ENCODE measurements around the gene EYA2. TPM values are rescaled to one million over a fixed set of nuclear protein-coding genes. Genes with fewer than 3 reads are reported as not detected.
"Not testable (repeated sequence)": the region's sequence is repeated elsewhere in the genome, so short reads cannot be mapped to it uniquely, and the experiment has no call there.

EYA2 gene
- polyA plus RNA-seq, 6 donors from 2014 or later = not detected

DNA sequence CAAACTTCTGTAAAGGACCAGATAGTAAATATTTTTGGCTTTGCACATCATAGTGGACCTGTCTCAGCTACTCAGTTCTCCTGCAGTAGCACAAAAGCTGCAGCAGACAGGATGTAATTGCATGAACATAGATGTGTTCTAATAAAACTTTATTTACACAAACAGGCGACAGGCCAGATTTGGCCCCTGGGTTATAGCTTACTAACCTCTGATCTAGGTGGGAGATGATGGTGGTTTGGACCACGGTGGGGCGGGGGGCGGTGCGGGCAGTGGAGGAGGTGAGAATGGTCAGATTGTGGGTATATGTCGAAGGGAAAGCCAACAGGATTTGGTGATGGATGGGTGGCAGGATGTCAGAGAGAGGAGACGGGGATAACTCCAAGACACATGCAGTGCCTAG, 265.6 kb downstream of the EYA2 start:
- no peak for ATAC-seq (ENCODE audit: low read depth in 2 of 2)
- Mint-ChIP-seq H3K36me3 (no peaks in the 10 kb centered on the region), H3K4me1 (no peaks in the 10 kb centered on the region), H3K9me3 (peaks cover 0 to 6% (median 0%) of the 10 kb centered on the region in 7 donors), H3K4me3 (no peak overlapping the region), H3K27me3 (peaks cover 11 to 20% (median 19%) of the 10 kb centered on the region in 3 donors), H3K27ac (no peak overlapping the region)
- DNase-seq = no peak

DNA sequence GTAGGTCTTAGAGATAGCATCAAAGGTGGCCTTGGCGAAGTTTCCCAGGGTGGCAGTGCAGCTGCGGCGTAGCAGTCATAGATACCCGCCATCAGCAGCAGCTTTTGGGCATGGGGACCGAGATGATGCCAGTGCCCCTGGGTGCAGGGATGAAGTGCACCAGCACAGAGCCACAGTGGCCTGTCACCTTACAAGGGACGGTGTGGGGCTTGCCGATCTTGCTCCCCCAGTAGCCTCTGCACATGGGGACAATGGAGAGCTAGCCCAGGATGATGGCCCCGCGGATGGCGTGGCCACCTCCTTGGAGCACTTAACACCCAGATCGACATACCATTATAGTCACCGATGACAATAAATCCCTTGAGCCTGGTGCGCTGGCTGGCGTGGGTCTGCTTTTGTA, 266.3 kb downstream of the EYA2 start:
- H3K36me3 Mint-ChIP-seq = no peaks in the 10 kb centered on the region

DNA sequence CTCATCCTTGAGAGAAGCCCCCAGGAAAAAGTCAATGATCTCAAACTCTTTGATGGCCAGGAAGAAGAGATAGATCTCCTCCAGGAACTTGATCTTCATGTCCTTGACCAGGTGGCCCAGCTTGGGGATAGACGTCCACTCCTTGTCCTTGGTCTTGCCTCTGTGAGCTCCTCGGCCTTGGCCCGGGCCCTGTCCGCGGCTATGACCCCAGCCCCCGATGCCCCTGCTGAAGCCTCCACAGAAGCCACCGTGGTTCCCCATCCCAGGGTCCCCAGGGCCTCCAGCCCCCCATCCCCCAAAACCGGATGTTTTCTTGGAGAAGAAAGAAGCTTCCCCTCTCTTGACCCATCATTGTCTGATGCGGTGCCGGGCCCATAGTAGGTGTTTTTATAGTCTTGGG, 266.8 kb downstream of the EYA2 start:
- H3K4me1 Mint-ChIP-seq = no peaks in the 10 kb centered on the region
- no peak overlapping the region for H3K4me3 Mint-ChIP-seq
- H3K9me3 Mint-ChIP-seq = peaks cover 0 to 6% (median 0%) of the 10 kb centered on the region in 7 donors
- ATAC-seq (ENCODE audit: low read depth in 2 of 2) (no peak), DNase-seq (no peak)
- H3K27me3 Mint-ChIP-seq = peaks cover 11 to 20% (median 19%) of the 10 kb centered on the region in 3 donors
- no peak overlapping the region for H3K27ac Mint-ChIP-seq
- no peaks in the 10 kb centered on the region for H3K36me3 Mint-ChIP-seq

More for the DNA sequence above, 266.3 kb downstream of the EYA2 start:
- Mint-ChIP-seq H3K4me1 (no peaks in the 10 kb centered on the region), H3K27ac (no peak overlapping the region), H3K9me3 (peaks cover 0 to 6% (median 0%) of the 10 kb centered on the region in 7 donors), H3K4me3 (no peak overlapping the region), H3K27me3 (peaks cover 11 to 20% (median 19%) of the 10 kb centered on the region in 3 donors)
- ATAC-seq (ENCODE audit: low read depth in 2 of 2) = no peak
- no peak for DNase-seq

DNA sequence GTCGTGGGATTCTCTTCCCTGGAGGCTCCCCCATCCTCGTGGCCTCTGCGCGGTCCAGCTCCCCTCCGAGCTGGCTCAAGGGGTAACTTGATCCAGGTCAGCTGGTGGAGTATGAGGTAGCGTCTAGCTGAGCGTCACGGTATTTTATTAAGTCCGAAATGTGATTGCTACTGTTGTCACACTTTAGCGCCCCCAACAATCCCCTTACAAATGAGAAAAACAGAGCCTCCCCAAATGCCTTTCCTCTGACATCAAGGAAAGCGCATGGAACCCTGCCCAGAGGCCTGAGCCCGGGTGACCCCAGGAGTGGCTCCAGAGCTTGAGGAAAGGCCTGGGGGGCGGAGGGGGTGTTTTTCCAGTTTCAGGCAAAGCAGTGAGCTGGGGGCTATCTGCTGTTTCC, 269.5 kb downstream of the EYA2 start:
- Mint-ChIP-seq H3K27me3 (peaks cover 6 to 35% (median 13%) of the 10 kb centered on the region in 3 donors), H3K4me3 (no peak overlapping the region), H3K9me3 (peaks cover 0 to 6% (median 0%) of the 10 kb centered on the region in 7 donors), H3K36me3 (no peaks in the 10 kb centered on the region), H3K4me1 (no peaks in the 10 kb centered on the region), H3K27ac (no peak overlapping the region)
- DNase-seq = no peak
- no peak for ATAC-seq (ENCODE audit: low read depth in 2 of 2)

DNA sequence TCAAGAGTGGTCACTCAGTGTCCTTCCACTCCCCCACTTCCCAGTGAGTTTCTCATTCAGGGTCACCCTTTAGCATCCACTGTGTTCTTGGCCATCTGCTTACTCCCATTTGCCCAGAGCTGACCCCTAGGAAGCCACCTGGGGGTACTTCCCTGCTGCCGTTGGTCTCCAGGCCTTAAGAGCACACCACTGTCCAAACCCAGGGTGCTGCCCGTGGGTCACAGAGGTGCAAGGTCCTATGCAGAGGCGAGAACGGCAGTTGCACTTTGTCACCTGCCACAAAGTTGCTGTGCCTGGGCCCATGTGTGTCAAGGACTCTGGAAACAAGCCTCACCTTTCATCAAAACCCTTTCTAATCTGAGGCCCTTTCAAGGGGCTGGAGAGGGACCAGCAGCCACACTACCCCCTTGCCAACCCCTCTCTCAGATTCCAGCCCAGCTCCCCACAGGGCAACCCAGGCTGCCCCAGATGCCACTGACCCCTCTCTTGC, 270.8 kb downstream of the EYA2 start:
- DNase-seq = no peak
- H3K4me3 Mint-ChIP-seq = no peak overlapping the region
- no peaks in the 10 kb centered on the region for H3K4me1 Mint-ChIP-seq
- H3K9me3 Mint-ChIP-seq = peaks cover 0 to 6% (median 0%) of the 10 kb centered on the region in 7 donors
- H3K27ac Mint-ChIP-seq = no peak overlapping the region
- no peak for ATAC-seq (ENCODE audit: low read depth in 2 of 2)
- H3K27me3 Mint-ChIP-seq = peaks cover 6 to 28% (median 12%) of the 10 kb centered on the region in 3 donors
- H3K36me3 Mint-ChIP-seq = no peaks in the 10 kb centered on the region

DNA sequence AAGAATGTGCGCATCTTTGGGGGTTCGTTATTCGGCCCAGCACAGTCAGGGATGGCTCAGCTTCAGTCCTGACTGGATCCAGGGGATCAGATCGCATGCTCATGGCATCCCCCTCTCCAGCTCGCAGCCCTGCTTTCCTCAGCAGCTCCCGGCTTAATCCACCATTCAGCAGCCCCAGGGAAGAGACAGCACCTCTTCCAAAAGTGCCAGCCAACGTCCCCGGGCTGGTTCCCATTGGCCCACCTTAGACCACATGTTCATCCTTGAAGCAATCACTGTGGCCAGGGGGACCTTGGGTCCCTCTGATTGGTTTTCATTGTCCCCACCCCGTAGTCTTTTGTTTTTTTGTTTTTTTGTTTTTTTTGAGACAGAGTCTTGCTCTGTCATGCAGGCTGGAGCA, 273.2 kb downstream of the EYA2 start:
- Mint-ChIP-seq H3K27ac (no peak overlapping the region), H3K36me3 (no peaks in the 10 kb centered on the region), H3K4me3 (no peak overlapping the region), H3K9me3 (peaks cover 0 to 6% (median 0%) of the 10 kb centered on the region in 7 donors), H3K4me1 (no peaks in the 10 kb centered on the region), H3K27me3 (peaks cover 16 to 35% (median 21%) of the 10 kb centered on the region in 3 donors)
- DNase-seq (no peak), ATAC-seq (ENCODE audit: low read depth in 2 of 2) (no peak)

DNA sequence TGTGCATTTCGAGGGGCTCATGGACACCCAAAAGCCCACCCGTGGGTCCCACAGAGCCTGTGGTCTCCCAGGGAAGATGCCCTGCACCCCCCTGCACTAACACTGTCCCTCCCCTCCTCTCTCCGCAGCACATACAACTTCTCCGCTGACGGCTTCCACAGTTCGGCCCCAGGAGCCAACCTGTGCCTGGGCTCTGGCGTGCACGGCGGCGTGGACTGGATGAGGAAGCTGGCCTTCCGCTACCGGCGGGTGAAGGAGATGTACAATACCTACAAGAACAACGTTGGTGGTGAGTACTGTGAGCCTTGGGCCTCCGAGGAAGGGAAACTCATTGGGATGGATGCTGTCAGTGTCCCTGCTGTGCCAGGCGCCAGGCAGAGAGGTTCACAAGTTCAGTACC, 277.9 kb downstream of the EYA2 start:
- Mint-ChIP-seq H3K27ac (no peak overlapping the region), H3K27me3 (peaks cover 25 to 45% (median 28%) of the 10 kb centered on the region in 3 donors), H3K9me3 (peaks cover 0 to 2% (median 0%) of the 10 kb centered on the region in 7 donors), H3K36me3 (peaks cover 0 to 2% of the 10 kb centered on the region in 2 donors), H3K4me1 (no peaks in the 10 kb centered on the region), H3K4me3 (no peak overlapping the region)
- DNase-seq (no peak), ATAC-seq (ENCODE audit: low read depth in 2 of 2) (no peak)

DNA sequence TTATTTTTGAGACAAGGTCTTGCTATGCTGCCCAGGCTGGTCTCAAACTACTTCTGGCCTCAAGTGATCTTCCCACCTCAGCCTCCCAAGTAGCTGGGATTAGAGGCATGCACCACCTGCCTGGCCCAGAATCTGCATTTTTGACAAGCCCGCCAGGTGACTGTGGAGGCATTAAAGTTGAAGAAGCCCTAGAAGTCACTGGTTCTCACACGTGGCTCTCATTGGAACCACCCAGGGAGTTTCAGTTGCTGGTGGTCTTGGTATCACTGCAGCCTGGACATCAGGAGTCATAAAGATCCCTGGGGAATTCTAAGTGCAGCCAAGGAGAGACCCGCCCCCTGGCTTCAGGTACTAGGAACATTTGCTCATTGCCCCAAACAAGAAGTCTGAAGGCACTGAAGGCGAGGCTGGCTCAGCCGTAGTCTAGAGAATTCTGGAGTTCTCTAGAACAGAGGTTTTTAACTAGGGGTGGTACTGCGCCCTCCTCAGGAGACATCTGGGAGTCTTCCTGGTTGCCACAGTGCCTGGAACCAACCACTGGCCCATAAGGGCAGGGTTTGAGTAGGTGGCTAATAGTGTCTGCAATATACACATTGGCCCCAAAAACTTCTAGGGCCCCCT, 279.1 kb downstream of the EYA2 start:
- ATAC-seq (ENCODE audit: low read depth in 2 of 2) = no peak
- H3K4me1 Mint-ChIP-seq = no peaks in the 10 kb centered on the region
- peaks cover 0 to 5% of the 10 kb centered on the region in 2 donors for H3K36me3 Mint-ChIP-seq
- H3K27me3 Mint-ChIP-seq = peaks cover 27 to 37% (median 36%) of the 10 kb centered on the region in 3 donors
- peaks cover 0 to 2% (median 0%) of the 10 kb centered on the region in 7 donors for H3K9me3 Mint-ChIP-seq
- DNase-seq = no peak
- no peak overlapping the region for H3K4me3 Mint-ChIP-seq
- no peak overlapping the region for H3K27ac Mint-ChIP-seq

DNA sequence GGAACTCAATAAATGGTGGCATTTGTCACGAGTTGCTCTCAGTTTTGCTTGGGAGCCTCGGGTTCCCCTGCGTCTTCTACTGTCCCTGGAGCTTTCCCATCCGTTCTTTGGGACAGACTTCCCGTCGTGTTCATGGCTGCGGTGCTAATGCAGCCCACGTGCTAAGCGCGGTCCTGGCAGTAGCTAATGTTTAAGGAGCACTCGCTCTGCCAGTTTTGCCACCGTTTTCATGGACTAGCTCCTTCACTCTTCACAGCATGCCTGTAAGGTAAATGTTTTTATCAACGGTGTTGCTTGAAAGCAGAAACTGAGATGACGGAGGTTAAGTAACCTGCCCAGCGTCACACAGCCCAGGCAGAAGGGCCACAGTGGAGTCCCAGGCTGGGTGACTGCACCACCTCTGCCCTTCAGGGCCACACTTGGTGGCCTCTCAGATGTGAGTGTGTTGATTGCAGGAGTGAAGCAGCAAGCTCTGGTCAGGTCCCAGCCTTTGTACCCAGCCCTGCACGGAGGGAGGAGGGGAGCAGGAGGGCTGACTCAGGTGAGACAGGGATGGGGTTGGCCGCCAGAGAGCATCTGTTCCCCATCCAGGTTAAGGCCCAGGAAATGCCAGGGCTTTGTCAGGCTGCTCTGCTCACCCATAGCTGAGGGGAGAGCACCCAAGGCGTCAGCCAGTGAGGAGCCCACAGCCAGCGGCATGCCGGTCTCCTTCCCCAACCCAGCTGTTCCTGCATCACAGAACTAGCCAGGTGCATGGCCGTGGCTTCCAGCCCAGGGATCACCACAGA, 280.0 kb downstream of the EYA2 start:
- no peak overlapping the region for H3K4me3 Mint-ChIP-seq
- peaks cover 0 to 5% of the 10 kb centered on the region in 2 donors for H3K36me3 Mint-ChIP-seq
- ATAC-seq (ENCODE audit: low read depth in 2 of 2) (no peak), DNase-seq (no peak)
- no peaks in the 10 kb centered on the region for H3K4me1 Mint-ChIP-seq
- H3K9me3 Mint-ChIP-seq = peaks cover 0 to 2% (median 0%) of the 10 kb centered on the region in 7 donors
- H3K27me3 Mint-ChIP-seq = peaks cover 18 to 36% (median 30%) of the 10 kb centered on the region in 3 donors
- no peak overlapping the region for H3K27ac Mint-ChIP-seq

DNA sequence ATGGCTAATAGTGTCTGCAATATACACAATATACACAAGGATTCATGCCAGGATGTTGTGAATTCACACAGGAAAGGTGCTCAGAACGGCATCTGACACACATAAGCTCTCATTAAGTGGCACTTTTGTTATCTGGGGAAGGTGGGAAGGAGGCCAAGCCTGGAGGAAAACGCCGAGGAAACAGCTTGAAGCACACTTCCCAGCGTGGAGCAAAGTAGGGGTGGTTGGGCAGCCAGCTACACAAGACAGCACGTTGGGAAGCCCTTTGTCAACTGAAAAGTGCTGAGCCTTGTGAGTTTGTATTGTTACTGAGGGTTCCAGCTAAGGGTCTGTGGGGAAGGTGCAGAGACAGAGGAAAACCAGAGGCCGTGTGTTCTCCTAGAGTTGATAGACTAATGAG, 280.9 kb downstream of the EYA2 start:
- H3K4me3 Mint-ChIP-seq = no peak overlapping the region
- peaks cover 18 to 36% (median 30%) of the 10 kb centered on the region in 3 donors for H3K27me3 Mint-ChIP-seq
- ATAC-seq (ENCODE audit: low read depth in 2 of 2) (no peak), DNase-seq (no peak)
- H3K4me1 Mint-ChIP-seq = no peaks in the 10 kb centered on the region
- H3K9me3 Mint-ChIP-seq = peaks cover 0 to 2% (median 0%) of the 10 kb centered on the region in 7 donors
- H3K27ac Mint-ChIP-seq = no peak overlapping the region
- peaks cover 0 to 5% of the 10 kb centered on the region in 2 donors for H3K36me3 Mint-ChIP-seq

DNA sequence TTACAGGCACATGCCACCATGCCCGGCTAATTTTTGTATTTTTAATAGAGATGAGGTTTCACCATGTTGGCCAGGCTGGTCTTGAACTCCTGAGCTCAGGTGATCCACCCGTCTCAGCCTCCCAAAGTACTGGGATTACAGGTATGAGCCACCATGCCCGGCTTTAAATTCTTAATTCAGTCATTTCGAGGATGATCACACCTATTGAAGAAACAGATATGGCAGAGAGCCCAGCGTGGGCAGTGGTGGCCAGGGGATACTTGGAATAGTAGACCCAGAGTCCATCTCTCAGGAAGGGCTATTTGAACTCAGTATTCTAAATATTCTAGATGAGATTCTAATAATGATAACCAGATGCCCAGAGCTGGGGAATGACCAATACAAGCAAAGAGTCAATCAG, 281.6 kb downstream of the EYA2 start:
- not testable (repeated sequence) for ATAC-seq (ENCODE audit: low read depth in 2 of 2); H3K36me3 Mint-ChIP-seq; H3K9me3 Mint-ChIP-seq; H3K27ac Mint-ChIP-seq; DNase-seq; H3K4me3 Mint-ChIP-seq; H3K4me1 Mint-ChIP-seq
- peaks cover 10 to 33% (median 27%) of the 10 kb centered on the region in 3 donors for H3K27me3 Mint-ChIP-seq

DNA sequence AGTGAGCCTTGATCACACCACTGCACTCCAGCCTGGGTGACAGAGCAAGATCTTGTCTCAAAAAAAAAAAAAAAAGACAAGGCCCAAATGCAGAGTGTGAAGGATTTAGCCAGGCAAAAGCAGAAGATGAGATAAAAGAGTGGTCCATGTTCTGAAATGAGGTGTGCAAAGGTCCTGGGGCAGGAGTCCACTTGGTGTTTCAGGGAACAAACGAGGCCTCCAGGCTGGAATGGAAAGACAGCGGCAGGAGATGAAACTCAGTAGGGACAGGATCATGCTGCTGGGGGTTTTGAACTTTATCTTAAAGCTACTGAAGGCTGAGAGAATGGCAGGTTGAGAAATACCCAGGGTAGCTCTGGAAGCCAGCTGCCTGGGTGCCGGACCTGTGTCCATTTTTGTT, 283.6 kb downstream of the EYA2 start:
- DNase-seq (no peak), ATAC-seq (ENCODE audit: low read depth in 2 of 2) (no peak)
- Mint-ChIP-seq H3K9me3 (peaks cover 0 to 2% (median 0%) of the 10 kb centered on the region in 7 donors), H3K36me3 (peaks cover 0 to 5% of the 10 kb centered on the region in 2 donors), H3K27me3 (peaks cover 7 to 26% (median 23%) of the 10 kb centered on the region in 3 donors), H3K4me1 (no peaks in the 10 kb centered on the region), H3K27ac (no peak overlapping the region), H3K4me3 (no peak overlapping the region)

DNA sequence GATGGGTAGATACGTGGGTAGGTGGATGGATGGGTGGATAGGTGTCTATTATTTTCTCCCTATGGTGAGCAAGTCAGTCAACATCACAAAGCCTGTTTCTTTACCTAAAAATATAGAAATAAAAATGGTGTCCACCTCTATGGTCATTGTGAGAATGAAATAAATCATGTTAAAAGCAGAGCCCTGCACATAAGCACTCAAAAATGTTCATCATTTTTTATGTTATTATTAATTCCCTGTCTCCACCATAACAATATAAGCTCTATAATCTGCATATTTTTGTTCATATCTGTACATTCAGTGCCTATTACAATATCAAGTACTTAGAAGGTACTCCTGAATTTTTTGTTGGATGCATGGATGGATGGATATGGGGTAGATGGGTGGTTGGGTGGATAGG, 284.2 kb downstream of the EYA2 start:
- peaks cover 0 to 5% of the 10 kb centered on the region in 2 donors for H3K36me3 Mint-ChIP-seq
- DNase-seq = no peak
- H3K27me3 Mint-ChIP-seq = peaks cover 7 to 26% (median 23%) of the 10 kb centered on the region in 3 donors
- H3K9me3 Mint-ChIP-seq = peaks cover 0 to 2% (median 0%) of the 10 kb centered on the region in 7 donors
- no peak overlapping the region for H3K4me3 Mint-ChIP-seq
- no peak overlapping the region for H3K27ac Mint-ChIP-seq
- H3K4me1 Mint-ChIP-seq = no peaks in the 10 kb centered on the region
- no peak for ATAC-seq (ENCODE audit: low read depth in 2 of 2)

DNA sequence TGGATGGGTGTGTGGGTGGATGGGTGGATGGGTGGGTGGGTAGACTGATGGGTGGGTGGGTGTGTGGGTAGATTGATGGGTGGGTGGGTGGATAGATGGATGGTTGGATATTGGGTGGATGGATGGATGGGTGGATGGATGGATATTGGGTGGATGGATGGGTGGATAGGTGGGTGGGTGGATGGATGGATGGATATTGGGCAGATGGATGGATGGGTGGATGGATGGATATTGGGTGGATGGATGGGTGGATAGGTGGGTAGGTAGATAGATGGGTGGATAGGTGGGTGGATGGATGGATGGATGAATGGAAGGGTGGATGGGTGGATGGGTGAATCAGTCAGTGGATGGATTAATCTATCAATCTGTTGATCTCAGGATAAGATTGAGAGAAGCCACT, 284.6 kb downstream of the EYA2 start:
- Mint-ChIP-seq H3K9me3 (peaks cover 0 to 2% (median 0%) of the 10 kb centered on the region in 7 donors), H3K27ac (no peak overlapping the region), H3K4me1 (no peaks in the 10 kb centered on the region), H3K27me3 (peaks cover 7 to 26% (median 20%) of the 10 kb centered on the region in 3 donors), H3K36me3 (peaks cover 0 to 5% of the 10 kb centered on the region in 2 donors), H3K4me3 (no peak overlapping the region)
- DNase-seq (no peak), ATAC-seq (ENCODE audit: low read depth in 2 of 2) (no peak)

Measured in naive B cell (primary cell).